WTC11 (cell line): Measurements from ENCODE around the gene KLHDC4.

Experiments
- AFF4 ChIP-seq: sonication (generic); formaldehyde crosslinking; IDR thresholded peaks from 2 replicates; pipeline ENCODE4 v1.8.1; 2023; ENCODE audit warnings: mild to moderate bottlenecking, missing genetic modification reagents, borderline replicate concordance
- ATF3 ChIP-seq: sonication (generic); formaldehyde crosslinking; conservative IDR thresholded peaks from 2 replicates; pipeline ENCODE4 v1.8.1; 2022; ENCODE audit warnings: mild to moderate bottlenecking, missing genetic modification reagents
- CREB1 ChIP-seq: sonication (generic); formaldehyde crosslinking; IDR thresholded peaks from 2 replicates; pipeline ENCODE4 v1.8.0; 2023; ENCODE audit warnings: mild to moderate bottlenecking, missing genetic modification reagents
- NR2C2 ChIP-seq: sonication (generic); formaldehyde crosslinking; IDR thresholded peaks from 2 replicates; pipeline ENCODE4 v1.8.0; 2022; ENCODE audit warnings: mild to moderate bottlenecking, missing genetic modification reagents
- NR3C1 ChIP-seq: sonication (generic); formaldehyde crosslinking; conservative IDR thresholded peaks from 2 replicates; pipeline ENCODE4 v1.8.1; 2023; ENCODE audit warnings: low read depth, mild to moderate bottlenecking, missing genetic modification reagents
- USF1 ChIP-seq: sonication (generic); formaldehyde crosslinking; IDR thresholded peaks from 2 replicates; pipeline ENCODE4 v1.8.0; 2022; ENCODE audit warnings: mild to moderate bottlenecking, missing genetic modification reagents
- ZNF138 ChIP-seq: sonication (generic); formaldehyde crosslinking; conservative IDR thresholded peaks from 2 replicates; pipeline ENCODE4 v1.8.1; 2022; ENCODE audit warnings: mild to moderate bottlenecking, moderate library complexity, missing genetic modification reagents
- TF ChIP-seq, protein P1 (sequence below): fragments of 250-450 bp; sonication (Bioruptor Pico); IDR thresholded peaks from 2 replicates; pipeline ENCODE4 v1.9.0; 2021; ENCODE audit warnings: mild to moderate bottlenecking
- TF ChIP-seq, protein P2 (sequence below): sonication (generic); formaldehyde crosslinking; IDR thresholded peaks from 2 replicates; pipeline ENCODE4 v1.8.1; 2023; ENCODE audit warnings: mild to moderate bottlenecking, missing genetic modification reagents, moderate library complexity
- TF ChIP-seq, protein P3 (sequence below): sonication (generic); formaldehyde crosslinking; IDR thresholded peaks from 2 replicates; pipeline ENCODE4 v1.8.1; 2022; ENCODE audit warnings: low read depth, missing genetic modification reagents, borderline replicate concordance
- TF ChIP-seq, protein P4 (sequence below): fragments of 200-600 bp; IDR thresholded peaks from 2 replicates; pipeline ENCODE4 v1.8.0; 2022; ENCODE audit warnings: antibody characterized with exemption

DNA sequence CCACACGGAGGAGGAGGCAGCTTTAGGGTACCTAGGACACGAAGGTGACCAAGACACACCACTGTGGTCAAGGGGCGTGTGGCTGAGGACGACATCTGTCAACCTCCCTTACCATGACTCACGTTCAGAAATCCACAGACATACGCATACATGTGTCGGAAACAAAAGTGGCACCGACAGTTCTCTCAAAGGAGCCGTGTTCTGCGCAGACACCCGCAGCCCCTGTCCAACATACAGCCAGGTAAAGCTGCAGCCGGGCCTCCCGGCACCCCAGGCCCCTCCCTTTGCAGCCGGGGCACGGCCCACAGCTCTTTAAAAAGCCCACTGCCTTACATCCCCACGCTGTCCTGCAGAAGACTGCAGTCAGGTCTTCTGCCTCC lies 40.5 kb upstream of the KLHDC4 start:
- TF ChIP-seq, protein P1, sequence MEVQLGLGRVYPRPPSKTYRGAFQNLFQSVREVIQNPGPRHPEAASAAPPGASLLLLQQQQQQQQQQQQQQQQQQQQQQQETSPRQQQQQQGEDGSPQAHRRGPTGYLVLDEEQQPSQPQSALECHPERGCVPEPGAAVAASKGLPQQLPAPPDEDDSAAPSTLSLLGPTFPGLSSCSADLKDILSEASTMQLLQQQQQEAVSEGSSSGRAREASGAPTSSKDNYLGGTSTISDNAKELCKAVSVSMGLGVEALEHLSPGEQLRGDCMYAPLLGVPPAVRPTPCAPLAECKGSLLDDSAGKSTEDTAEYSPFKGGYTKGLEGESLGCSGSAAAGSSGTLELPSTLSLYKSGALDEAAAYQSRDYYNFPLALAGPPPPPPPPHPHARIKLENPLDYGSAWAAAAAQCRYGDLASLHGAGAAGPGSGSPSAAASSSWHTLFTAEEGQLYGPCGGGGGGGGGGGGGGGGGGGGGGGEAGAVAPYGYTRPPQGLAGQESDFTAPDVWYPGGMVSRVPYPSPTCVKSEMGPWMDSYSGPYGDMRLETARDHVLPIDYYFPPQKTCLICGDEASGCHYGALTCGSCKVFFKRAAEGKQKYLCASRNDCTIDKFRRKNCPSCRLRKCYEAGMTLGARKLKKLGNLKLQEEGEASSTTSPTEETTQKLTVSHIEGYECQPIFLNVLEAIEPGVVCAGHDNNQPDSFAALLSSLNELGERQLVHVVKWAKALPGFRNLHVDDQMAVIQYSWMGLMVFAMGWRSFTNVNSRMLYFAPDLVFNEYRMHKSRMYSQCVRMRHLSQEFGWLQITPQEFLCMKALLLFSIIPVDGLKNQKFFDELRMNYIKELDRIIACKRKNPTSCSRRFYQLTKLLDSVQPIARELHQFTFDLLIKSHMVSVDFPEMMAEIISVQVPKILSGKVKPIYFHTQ (CRISPR knock-in tag), result no peak
- TF ChIP-seq, protein P2, sequence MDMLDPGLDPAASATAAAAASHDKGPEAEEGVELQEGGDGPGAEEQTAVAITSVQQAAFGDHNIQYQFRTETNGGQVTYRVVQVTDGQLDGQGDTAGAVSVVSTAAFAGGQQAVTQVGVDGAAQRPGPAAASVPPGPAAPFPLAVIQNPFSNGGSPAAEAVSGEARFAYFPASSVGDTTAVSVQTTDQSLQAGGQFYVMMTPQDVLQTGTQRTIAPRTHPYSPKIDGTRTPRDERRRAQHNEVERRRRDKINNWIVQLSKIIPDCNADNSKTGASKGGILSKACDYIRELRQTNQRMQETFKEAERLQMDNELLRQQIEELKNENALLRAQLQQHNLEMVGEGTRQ (CRISPR knock-in tag), result no peak
- TF ChIP-seq CREB1 (CRISPR knock-in tag), result no peak
- TF ChIP-seq, protein P3, sequence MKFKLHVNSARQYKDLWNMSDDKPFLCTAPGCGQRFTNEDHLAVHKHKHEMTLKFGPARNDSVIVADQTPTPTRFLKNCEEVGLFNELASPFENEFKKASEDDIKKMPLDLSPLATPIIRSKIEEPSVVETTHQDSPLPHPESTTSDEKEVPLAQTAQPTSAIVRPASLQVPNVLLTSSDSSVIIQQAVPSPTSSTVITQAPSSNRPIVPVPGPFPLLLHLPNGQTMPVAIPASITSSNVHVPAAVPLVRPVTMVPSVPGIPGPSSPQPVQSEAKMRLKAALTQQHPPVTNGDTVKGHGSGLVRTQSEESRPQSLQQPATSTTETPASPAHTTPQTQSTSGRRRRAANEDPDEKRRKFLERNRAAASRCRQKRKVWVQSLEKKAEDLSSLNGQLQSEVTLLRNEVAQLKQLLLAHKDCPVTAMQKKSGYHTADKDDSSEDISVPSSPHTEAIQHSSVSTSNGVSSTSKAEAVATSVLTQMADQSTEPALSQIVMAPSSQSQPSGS (CRISPR knock-in tag), result no peak
- TF ChIP-seq, protein P4, sequence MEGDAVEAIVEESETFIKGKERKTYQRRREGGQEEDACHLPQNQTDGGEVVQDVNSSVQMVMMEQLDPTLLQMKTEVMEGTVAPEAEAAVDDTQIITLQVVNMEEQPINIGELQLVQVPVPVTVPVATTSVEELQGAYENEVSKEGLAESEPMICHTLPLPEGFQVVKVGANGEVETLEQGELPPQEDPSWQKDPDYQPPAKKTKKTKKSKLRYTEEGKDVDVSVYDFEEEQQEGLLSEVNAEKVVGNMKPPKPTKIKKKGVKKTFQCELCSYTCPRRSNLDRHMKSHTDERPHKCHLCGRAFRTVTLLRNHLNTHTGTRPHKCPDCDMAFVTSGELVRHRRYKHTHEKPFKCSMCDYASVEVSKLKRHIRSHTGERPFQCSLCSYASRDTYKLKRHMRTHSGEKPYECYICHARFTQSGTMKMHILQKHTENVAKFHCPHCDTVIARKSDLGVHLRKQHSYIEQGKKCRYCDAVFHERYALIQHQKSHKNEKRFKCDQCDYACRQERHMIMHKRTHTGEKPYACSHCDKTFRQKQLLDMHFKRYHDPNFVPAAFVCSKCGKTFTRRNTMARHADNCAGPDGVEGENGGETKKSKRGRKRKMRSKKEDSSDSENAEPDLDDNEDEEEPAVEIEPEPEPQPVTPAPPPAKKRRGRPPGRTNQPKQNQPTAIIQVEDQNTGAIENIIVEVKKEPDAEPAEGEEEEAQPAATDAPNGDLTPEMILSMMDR, result no peak
- no peak for TF ChIP-seq AFF4
- TF ChIP-seq NR2C2 (CRISPR knock-in tag), result no peak
- no peak for TF ChIP-seq NR3C1
- no peak for TF ChIP-seq USF1 (CRISPR knock-in tag)
- no peak for TF ChIP-seq ZNF138
- no peak for TF ChIP-seq ATF3 (CRISPR knock-in tag)
